Measurements from ENCODE around the gene PGS1.

PGS1 gene

DNA sequence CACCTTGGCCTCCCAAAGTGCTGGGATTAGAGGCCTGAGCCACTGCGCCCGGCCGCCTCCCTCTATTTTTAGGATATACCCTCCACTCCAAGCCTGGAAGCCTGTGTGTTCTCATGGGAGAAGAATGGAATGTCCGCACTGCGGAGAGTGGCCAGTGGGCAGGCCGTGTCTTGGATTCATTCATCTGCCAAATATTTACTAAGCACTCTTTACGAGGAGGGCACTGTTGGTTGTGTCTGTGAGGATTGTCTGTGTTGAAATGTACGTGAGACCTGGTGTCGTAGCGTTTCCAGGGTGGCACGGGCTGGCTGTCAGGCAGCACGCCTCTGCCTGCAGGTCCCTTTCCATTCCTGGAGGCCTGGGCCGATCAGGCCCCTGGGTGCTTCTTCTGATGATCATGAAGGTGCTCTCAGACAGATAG lies 19.2 kb downstream of the PGS1 start:
- H3K36me3 ChIP-seq (ENCODE audit: control insufficient read depth, insufficient read depth, low read length), result peaks cover 25% of the 10 kb centered on the region
- no peaks in the 10 kb centered on the region for H3K4me1 ChIP-seq (ENCODE audit: control insufficient read depth, insufficient read depth, low read length)

GRCh38 chr17:78398390-78398789 lies 19.9 kb downstream of the PGS1 start:
- H3K36me3 ChIP-seq (ENCODE audit: control insufficient read depth, insufficient read depth, low read length), result peaks cover 26% of the 10 kb centered on the region
- no peaks in the 10 kb centered on the region for H3K9me3 ChIP-seq (ENCODE audit: control insufficient read depth, low read length)
- no peak overlapping the region for H3K9ac ChIP-seq (ENCODE audit: low read length)
- H3K27me3 ChIP-seq (ENCODE audit: control insufficient read depth, insufficient read depth, low read length), result no peaks in the 10 kb centered on the region
- H3K4me1 ChIP-seq (ENCODE audit: control insufficient read depth, insufficient read depth, low read length), result no peaks in the 10 kb centered on the region
- H3K4me3 ChIP-seq (ENCODE audit: low read length), result no peak overlapping the region

More for the DNA sequence above, 19.2 kb downstream of the PGS1 start:
- no peaks in the 10 kb centered on the region for H3K27me3 ChIP-seq (ENCODE audit: control insufficient read depth, insufficient read depth, low read length)
- no peaks in the 10 kb centered on the region for H3K9me3 ChIP-seq (ENCODE audit: control insufficient read depth, low read length)
- no peak overlapping the region for H3K4me3 ChIP-seq (ENCODE audit: low read length)
- H3K9ac ChIP-seq (ENCODE audit: low read length), result no peak overlapping the region

- Histone ChIP-seq H3K4me3 (ENCODE audit: low read length) (no peak overlapping the region), H3K9ac (ENCODE audit: low read length) (no peak overlapping the region), H3K9me3 (ENCODE audit: control insufficient read depth, low read length) (no peaks in the 10 kb centered on the region), H3K27me3 (ENCODE audit: control insufficient read depth, insufficient read depth, low read length) (no peaks in the 10 kb centered on the region), H3K4me1 (ENCODE audit: control insufficient read depth, insufficient read depth, low read length) (no peaks in the 10 kb centered on the region), H3K36me3 (ENCODE audit: control insufficient read depth, insufficient read depth, low read length) (peaks cover 30% of the 10 kb centered on the region)
These were observed 20.7 kb downstream of the PGS1 start for GRCh38 chr17:78399028-78399692.

- H3K9me3 ChIP-seq (ENCODE audit: control insufficient read depth, low read length), result no peaks in the 10 kb centered on the region
- no peak overlapping the region for H3K4me3 ChIP-seq (ENCODE audit: low read length)
- H3K9ac ChIP-seq (ENCODE audit: low read length), result no peak overlapping the region
- no peaks in the 10 kb centered on the region for H3K4me1 ChIP-seq (ENCODE audit: control insufficient read depth, insufficient read depth, low read length)
- peaks cover 30% of the 10 kb centered on the region for H3K36me3 ChIP-seq (ENCODE audit: control insufficient read depth, insufficient read depth, low read length)
- no peaks in the 10 kb centered on the region for H3K27me3 ChIP-seq (ENCODE audit: control insufficient read depth, insufficient read depth, low read length)
These were observed 21.3 kb downstream of the PGS1 start for GRCh38 chr17:78399693-78400144.

GRCh38 chr17:78400581-78401240 lies 22.3 kb downstream of the PGS1 start:
- Histone ChIP-seq H3K27me3 (ENCODE audit: control insufficient read depth, insufficient read depth, low read length) (no peaks in the 10 kb centered on the region), H3K4me1 (ENCODE audit: control insufficient read depth, insufficient read depth, low read length) (no peaks in the 10 kb centered on the region), H3K4me3 (ENCODE audit: low read length) (no peak overlapping the region), H3K9me3 (ENCODE audit: control insufficient read depth, low read length) (no peaks in the 10 kb centered on the region), H3K9ac (ENCODE audit: low read length) (no peak overlapping the region), H3K36me3 (ENCODE audit: control insufficient read depth, insufficient read depth, low read length) (peaks cover 33% of the 10 kb centered on the region)

GRCh38 chr17:78401246-78401645 lies 22.8 kb downstream of the PGS1 start:
- Histone ChIP-seq H3K36me3 (ENCODE audit: control insufficient read depth, insufficient read depth, low read length) (peaks cover 34% of the 10 kb centered on the region), H3K9ac (ENCODE audit: low read length) (no peak overlapping the region), H3K9me3 (ENCODE audit: control insufficient read depth, low read length) (no peaks in the 10 kb centered on the region), H3K4me1 (ENCODE audit: control insufficient read depth, insufficient read depth, low read length) (peaks cover under 1% of the 10 kb centered on the region), H3K4me3 (ENCODE audit: low read length) (no peak overlapping the region), H3K27me3 (ENCODE audit: control insufficient read depth, insufficient read depth, low read length) (no peaks in the 10 kb centered on the region)

DNA sequence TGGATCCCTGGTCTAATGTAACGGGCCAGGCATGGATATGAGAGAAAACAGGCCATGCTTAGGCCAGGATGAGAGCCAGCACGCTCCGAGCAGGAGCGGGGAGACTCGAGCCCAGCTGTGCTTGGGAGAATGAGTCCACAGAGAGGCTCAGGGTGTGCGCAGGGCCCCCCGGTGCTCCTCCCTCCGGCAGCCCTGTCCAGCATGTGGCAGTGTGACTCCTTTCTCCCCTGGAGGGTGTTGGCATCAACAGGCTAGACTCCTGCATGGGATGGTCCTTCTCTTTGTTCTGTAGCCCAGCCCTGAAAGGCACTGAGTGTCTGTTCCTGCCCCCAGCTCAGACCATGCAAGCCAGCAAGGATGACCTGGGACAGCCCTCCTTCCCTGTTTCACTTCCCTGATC lies 23.4 kb downstream of the PGS1 start:
- H3K36me3 ChIP-seq (ENCODE audit: control insufficient read depth, insufficient read depth, low read length), result peaks cover 34% of the 10 kb centered on the region
- H3K9me3 ChIP-seq (ENCODE audit: control insufficient read depth, low read length), result no peaks in the 10 kb centered on the region
- peaks cover 7% of the 10 kb centered on the region for H3K4me1 ChIP-seq (ENCODE audit: control insufficient read depth, insufficient read depth, low read length)
- no peaks in the 10 kb centered on the region for H3K27me3 ChIP-seq (ENCODE audit: control insufficient read depth, insufficient read depth, low read length)
- H3K4me3 ChIP-seq (ENCODE audit: low read length), result no peak overlapping the region
- H3K9ac ChIP-seq (ENCODE audit: low read length), result no peak overlapping the region

GRCh38 chr17:78403822-78404221 lies 25.4 kb downstream of the PGS1 start:
- no peak overlapping the region for H3K9ac ChIP-seq (ENCODE audit: low read length)
- no peaks in the 10 kb centered on the region for H3K27me3 ChIP-seq (ENCODE audit: control insufficient read depth, insufficient read depth, low read length)
- H3K4me1 ChIP-seq (ENCODE audit: control insufficient read depth, insufficient read depth, low read length), result peaks cover 26% of the 10 kb centered on the region
- no peak overlapping the region for H3K4me3 ChIP-seq (ENCODE audit: low read length)
- no peaks in the 10 kb centered on the region for H3K9me3 ChIP-seq (ENCODE audit: control insufficient read depth, low read length)
- peaks cover 24% of the 10 kb centered on the region for H3K36me3 ChIP-seq (ENCODE audit: control insufficient read depth, insufficient read depth, low read length)

DNA sequence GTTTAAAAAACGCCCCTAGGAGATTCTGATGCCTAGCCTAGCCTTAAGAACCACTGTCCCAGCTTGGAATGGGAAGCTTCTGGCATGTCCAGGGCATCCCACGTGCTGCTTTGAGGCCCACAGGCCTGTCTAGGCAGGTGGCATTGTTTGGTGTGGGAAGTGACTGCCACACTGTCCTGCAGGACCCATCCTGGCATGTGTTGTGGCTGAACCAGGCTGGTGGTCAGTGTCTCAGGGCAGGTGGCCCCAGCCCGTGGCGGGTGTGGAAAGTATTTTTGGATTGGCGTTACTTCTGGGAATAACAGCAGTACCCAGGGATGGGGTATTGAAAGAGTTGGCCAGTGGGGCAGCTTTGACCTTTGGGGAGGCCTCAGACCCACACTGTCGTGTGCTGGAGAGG lies 27.9 kb downstream of the PGS1 start:
- H3K9ac ChIP-seq (ENCODE audit: low read length), result no peak overlapping the region
- H3K4me1 ChIP-seq (ENCODE audit: control insufficient read depth, insufficient read depth, low read length), result peaks cover 46% of the 10 kb centered on the region
- no peaks in the 10 kb centered on the region for H3K9me3 ChIP-seq (ENCODE audit: control insufficient read depth, low read length)
- H3K36me3 ChIP-seq (ENCODE audit: control insufficient read depth, insufficient read depth, low read length), result peaks cover 9% of the 10 kb centered on the region
- no peak overlapping the region for H3K4me3 ChIP-seq (ENCODE audit: low read length)
- H3K27me3 ChIP-seq (ENCODE audit: control insufficient read depth, insufficient read depth, low read length), result no peaks in the 10 kb centered on the region

GRCh38 chr17:78406920-78407319 lies 28.5 kb downstream of the PGS1 start:
- no peaks in the 10 kb centered on the region for H3K27me3 ChIP-seq (ENCODE audit: control insufficient read depth, insufficient read depth, low read length)
- peaks cover 9% of the 10 kb centered on the region for H3K36me3 ChIP-seq (ENCODE audit: control insufficient read depth, insufficient read depth, low read length)
- peaks cover 51% of the 10 kb centered on the region for H3K4me1 ChIP-seq (ENCODE audit: control insufficient read depth, insufficient read depth, low read length)
- no peak overlapping the region for H3K9ac ChIP-seq (ENCODE audit: low read length)
- H3K4me3 ChIP-seq (ENCODE audit: low read length), result no peak overlapping the region
- no peaks in the 10 kb centered on the region for H3K9me3 ChIP-seq (ENCODE audit: control insufficient read depth, low read length)

DNA sequence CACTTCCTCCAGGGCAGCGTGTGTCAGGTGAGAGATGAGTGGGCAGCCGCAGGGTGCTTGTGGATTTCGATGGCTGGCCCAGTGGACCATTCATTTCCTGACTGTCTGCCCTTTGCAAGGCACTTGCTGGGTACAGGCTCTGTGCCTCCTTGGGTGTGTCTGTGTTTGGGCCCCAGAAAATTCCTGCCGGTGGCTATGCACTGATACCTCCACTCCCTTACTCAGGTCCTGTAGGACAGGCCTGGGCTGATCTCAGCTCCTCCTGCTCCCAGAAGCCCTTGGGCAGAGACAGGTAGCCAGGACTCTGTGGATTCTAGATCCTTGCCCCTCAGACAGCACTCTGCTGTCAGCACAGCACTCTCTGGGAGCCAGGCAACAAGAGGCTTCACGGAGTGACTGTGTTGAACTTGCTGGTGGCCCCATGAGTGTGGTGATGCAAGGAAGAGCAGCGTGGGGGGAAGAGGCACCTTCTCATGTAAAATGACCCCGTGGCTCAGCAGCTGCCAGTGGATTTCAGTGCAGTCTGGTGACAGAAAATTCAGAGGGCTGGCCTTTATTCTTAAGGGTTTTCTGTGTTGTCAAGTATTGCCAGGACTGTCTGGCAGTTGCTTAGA lies 29.0 kb downstream of the PGS1 start:
- H3K4me3 ChIP-seq (ENCODE audit: low read length), result no peak overlapping the region
- H3K9me3 ChIP-seq (ENCODE audit: control insufficient read depth, low read length), result no peaks in the 10 kb centered on the region
- H3K4me1 ChIP-seq (ENCODE audit: control insufficient read depth, insufficient read depth, low read length), result peaks cover 54% of the 10 kb centered on the region
- H3K9ac ChIP-seq (ENCODE audit: low read length), result no peak overlapping the region
- peaks cover 9% of the 10 kb centered on the region for H3K36me3 ChIP-seq (ENCODE audit: control insufficient read depth, insufficient read depth, low read length)
- no peaks in the 10 kb centered on the region for H3K27me3 ChIP-seq (ENCODE audit: control insufficient read depth, insufficient read depth, low read length)

GRCh38 chr17:78408476-78409050 lies 30.1 kb downstream of the PGS1 start:
- H3K36me3 ChIP-seq (ENCODE audit: control insufficient read depth, insufficient read depth, low read length), result peaks cover 6% of the 10 kb centered on the region
- H3K4me3 ChIP-seq (ENCODE audit: low read length), result no peak overlapping the region
- H3K9me3 ChIP-seq (ENCODE audit: control insufficient read depth, low read length), result no peaks in the 10 kb centered on the region
- H3K4me1 ChIP-seq (ENCODE audit: control insufficient read depth, insufficient read depth, low read length), result peaks cover 54% of the 10 kb centered on the region
- H3K9ac ChIP-seq (ENCODE audit: low read length), result no peak overlapping the region
- H3K27me3 ChIP-seq (ENCODE audit: control insufficient read depth, insufficient read depth, low read length), result no peaks in the 10 kb centered on the region

All from mucosa of stomach (tissue), 1 donor.